LHCN-M2 (cell line): ENCODE data around the gene PSMD7. TPM values are rescaled to one million over a fixed set of nuclear protein-coding genes. Genes with fewer than 3 reads are reported as not detected.
A peak's percentile ranks its signal among the peaks of the same experiment; 100 is the strongest.

ENCODE experiments used
- DNase-seq: peaks from one replicate; pipeline ENCODE4 v3.0.0-alpha.2; 2012; ENCODE audit warnings: low read depth
- polyA plus RNA-seq: library from polyadenylated mRNA; unstranded; fragments of >200 nt; gene quantifications from one replicate; pipeline ENCODE4 v1.2.1, GENCODE V29; 2012; ENCODE audit warnings: missing spikeins
- total RNA-seq: library from RNA; depleted of rRNA; stranded (reverse); fragments of >200 nt; gene quantifications from 2 replicates; pipeline ENCODE4 v1.2.3, GENCODE V29; 2014; rRNA removed

Gene PSMD7
- total RNA-seq = 94.3 and 99.2 TPM in 2 replicates
- 104 TPM for polyA plus RNA-seq

DNA sequence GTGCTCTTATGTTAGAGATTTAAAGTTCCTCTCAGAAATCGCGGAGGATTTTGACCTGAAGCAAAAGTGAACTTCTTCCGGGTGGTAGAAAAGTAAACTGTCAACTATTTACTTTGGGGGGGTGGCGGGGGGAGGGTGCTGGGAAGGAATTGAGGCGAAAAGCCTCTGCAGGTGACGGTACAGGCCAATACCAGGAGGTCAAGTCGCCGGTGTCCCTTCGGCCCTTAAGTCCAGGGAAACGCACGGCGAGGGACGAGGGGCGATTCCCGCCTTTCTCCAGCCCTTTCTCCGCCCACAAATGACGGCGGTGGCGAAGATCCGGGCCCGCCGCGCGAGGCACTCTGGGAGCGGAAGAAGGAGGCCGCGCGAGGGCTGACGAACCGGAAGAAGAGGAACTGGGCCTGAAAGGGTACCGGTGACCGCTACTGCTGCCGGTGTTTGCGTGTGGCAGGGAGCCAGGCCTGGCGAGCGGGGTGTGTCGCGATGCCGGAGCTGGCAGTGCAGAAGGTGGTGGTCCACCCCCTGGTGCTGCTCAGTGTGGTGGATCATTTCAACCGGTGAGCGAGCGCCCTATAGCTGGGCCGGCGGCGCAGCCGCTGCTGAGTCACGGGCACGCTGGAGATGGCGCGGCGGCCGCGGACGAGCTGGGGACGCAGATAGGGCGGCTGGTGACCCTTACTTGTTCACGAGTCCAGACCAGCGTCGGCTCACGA lies at the start of gene PSMD7:
Gene PSMD7, plus strand, starts transcription at position 383 of the 713 bp plus-strand sequence. Its CDS starts 101 bp downstream, at position 484.
- DNase-seq = peak; percentile 87

DNA sequence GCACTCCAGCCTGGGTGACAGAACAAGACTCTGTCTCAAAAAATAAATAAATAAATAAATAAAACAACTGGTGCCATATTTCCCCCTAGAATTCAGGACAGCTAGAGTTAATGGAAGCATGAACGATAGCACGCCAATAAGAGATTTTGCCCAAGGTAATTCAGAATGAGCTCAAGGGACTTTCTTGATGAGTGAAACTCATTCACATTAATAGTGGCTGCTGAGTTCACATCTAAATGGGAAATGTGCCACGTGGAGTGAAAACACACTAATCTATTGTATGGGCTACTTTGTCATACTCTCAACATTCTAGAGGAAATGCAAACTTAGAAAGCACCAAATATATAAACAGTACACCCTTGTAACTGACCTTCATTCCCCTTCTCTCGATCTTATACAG lies 47.4 kb upstream of the PSMD7 start:
- no peak for DNase-seq

DNA sequence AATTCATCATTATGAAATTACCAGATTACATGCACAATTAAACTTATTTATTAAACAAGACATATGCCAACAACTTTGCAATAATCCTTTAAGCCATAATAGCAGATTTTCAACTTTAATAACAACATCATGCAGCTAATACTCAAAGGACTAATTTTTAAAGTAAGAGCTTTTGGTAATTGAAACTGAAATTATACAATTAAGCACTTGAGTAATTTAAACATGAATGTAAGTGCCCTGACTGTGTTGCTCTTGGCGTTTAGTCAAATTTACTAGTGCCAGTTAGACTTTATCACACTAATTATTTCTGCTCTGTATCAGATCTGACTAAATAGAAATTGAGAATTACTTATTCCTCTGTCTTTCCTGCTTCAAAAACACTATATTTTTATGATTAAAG lies 46.8 kb upstream of the PSMD7 start:
- DNase-seq = no peak

DNA sequence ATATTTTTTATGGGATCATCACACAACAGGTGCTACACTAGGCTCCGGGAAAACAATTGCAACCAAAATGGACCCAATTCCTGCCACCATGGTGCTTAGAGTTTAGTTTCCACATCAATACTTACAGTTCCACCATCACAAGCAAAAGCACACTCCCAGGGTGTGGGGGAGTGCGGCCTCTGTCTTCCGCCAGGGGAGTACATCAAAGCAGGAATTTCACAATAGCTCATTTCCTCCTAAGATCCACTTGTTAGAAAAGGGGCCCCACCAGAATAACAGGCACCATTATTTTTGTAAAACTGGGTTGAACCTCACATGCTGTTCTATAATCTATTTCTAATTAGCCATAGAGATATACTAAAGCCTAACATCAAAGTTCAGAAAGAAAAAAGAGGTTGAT lies 44.3 kb upstream of the PSMD7 start:
- no peak for DNase-seq

DNA sequence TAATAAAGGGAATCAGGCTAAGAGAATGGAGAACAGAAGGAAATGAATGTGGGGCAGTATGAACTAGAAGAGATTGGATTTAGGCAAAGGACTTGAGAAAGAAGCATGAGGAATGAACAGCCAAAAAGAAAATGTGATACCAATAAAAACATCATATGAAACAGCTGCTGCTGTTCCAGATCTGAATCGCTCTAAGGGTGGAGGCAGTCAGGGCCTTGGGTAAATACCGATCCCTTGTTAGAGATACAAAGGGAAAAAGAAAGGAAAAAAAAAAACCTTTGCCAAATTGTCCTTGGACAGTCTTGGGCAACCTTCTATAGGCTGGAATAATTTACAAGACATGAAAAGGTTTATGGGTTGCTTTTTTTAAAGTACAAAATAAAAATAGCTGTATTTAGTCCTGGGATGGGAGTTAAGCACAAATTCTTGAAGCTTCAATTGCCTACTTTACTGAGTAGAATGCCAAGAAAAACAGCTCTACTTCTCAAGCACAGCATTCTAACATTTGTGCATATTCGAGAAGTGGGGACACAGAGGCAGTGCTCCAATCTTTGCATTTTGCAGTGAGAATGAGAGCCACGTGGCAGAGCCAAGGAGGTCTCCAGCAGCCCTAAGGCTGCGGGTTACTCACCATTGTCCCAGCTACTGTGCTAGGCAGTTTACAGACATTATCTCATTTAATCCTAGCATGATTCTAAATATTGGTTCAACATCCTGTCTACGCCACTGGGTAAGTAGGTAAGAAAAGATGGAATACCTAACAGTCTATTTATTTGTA lies 43.3 kb upstream of the PSMD7 start:
- no peak for DNase-seq

DNA sequence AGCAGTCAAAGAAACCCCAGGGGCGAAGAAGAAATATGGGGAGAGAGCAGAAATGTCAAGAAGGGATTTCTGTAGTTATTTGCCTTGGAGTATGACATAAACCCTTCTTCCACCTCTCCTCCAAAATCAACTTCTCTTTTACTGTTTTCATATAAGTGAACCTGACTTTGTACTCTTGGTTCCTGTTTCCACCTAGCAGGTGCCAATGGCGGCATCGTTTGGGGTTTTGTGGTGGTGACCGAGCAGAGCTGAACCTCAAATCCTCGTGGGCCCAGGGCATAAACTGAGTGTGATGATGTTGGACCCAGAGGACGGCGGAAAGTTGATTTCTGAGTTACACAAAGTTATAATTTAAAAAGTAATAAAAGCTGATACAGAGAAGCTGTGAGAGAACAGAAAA lies 39.6 kb upstream of the PSMD7 start:
- DNase-seq = no peak

DNA sequence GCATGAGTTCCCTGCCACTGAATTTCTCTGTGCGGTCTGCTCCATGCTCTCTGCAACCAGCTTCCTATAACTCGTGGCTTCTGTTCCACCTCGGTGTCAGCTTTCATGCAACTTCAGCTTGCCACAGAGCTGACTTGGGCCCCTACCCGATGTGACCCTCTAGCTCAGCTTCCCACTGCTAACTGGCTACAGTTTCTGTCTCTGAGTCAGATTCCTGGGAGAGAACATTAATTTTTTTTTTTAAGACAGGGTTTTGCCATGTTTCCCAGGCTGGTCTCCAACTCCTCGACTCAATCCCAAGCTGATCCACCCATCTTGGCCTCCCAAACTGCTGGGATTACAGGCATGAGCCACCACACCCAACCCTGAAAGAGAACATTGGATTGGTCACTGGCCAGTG lies 35.5 kb upstream of the PSMD7 start:
- no peak for DNase-seq

- DNase-seq = no peak
These were observed 31.8 kb upstream of the PSMD7 start for GRCh38 chr16:74264811-74265210.

DNA sequence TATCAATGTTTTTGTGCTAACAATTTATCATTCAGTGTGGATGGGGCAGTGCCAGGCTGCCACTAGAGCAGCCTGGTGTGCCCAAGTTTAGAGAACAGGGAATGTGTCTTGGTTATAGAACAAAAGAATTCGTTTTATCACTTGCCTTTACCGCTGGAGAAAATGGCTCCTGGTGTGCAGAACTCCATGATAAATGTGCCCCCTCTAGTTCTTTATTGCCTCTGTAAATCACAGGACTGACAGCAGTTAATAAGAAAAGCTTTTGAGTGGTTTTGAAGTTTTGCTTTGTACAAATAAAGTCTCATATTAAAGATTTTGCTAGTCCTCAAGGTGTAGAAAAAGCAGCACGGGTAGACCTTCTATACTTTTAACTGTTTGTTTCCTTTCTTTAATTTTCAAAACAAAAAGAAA lies 28.2 kb upstream of the PSMD7 start:
- no peak for DNase-seq

DNA sequence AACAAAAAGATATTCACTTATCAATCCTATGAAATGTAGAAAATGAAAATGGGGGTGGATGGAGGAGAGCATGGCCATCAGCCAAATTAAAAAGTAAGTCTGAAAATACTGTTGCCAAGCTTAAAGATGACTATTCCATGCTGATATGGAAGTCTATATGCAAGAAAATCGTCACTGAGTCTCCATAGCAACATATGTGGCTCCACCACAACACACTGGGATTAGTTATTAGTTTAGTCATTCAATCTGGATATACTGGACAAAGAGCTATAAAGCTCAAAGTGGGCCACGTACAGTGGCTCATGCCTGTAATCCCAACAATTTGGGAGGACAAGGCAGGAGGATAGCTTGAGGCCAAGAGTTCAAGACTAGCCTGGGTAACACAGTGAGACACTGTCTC lies 24.7 kb upstream of the PSMD7 start:
- peak; percentile 9 for DNase-seq

DNA sequence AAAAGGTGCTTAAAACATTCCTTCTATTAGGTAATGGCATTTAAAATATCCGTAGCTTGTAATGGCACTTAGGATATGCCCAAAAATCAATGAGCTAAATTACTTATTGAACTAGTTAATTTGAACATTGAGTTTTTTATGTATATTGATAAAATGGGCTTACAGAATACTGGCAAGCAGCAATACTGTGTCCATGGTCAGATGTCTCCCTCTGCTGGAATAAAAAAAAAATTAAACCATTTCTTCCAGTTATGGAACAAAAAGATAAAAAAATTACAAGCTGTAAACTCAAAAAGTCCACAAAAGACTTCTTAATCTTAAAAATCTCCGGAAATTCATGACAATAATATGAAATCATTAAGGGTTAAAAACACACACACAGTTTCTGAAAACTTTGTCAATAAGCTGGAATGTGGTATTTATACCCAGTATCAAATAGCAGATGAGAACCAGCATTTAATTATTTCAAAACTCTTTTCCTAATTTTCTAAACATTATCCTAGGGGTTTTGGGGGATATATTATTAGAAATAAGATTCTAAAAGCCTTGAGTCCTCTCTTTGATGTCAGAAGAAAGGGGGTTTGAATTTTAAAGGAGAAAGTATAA lies 21.5 kb upstream of the PSMD7 start:
- DNase-seq = peak; percentile 13

DNA sequence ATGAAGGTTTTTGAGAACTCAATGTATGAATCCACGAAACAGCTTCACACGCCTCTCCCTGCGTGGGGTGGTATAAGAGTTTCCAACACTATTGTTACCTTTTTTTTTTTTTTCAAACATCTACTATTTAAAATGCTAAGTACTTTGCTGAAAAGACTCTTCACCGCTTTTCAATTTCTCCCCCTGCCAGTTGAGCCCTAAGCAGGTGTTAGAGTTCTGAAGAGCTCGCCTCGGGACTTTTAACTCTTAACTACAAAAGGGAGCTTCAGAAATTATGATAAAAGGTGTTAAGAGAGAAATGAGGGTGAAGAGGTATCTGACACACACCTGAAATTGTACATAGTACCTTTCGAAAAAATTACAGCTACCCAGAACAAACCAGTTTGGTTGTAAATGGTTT lies 20.9 kb upstream of the PSMD7 start:
- no peak for DNase-seq

- no peak for DNase-seq
These were observed 18.6 kb upstream of the PSMD7 start for GRCh38 chr16:74277974-74278373.

- no peak for DNase-seq
These were observed 17.3 kb upstream of the PSMD7 start for GRCh38 chr16:74279266-74279665.

DNA sequence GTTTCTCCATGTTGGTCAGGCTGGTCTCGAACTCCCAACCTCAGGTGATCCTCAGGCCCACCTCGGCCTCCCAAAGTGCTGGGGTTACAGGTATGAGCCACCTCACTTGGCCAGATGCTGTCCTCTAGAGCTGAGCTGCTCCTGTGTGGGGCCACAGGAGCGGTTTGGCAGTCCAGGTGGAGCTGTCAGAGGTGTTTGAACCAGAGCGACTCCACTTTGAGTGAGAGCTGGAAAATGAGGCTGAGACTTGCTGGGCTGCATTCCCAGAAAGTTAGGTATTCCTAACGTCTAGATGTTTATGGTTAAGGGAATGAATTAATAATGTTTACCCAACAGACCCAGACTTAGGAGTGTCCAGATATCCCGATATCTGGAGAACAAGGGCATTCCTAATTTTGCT lies 16.8 kb upstream of the PSMD7 start:
- no peak for DNase-seq

DNA sequence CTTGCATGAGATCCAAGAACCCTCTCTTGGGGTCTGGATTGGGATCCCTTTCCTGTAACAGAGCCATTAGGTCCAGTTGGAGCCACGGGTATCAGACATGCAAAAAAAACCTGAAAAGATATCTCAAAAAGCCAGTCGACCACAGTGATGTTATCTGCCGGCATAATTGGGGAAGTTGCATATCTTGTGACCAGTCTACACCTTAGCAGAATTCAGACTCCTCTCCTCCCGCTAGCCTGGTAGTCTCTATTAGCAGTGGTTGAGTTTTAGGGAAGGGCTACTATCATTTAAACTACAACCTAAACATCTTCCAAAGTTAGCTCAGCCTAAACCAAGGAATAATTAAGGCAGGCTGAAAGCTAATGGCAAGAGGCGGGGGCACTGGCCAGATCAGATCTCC lies 16.2 kb upstream of the PSMD7 start:
- DNase-seq = no peak

DNA sequence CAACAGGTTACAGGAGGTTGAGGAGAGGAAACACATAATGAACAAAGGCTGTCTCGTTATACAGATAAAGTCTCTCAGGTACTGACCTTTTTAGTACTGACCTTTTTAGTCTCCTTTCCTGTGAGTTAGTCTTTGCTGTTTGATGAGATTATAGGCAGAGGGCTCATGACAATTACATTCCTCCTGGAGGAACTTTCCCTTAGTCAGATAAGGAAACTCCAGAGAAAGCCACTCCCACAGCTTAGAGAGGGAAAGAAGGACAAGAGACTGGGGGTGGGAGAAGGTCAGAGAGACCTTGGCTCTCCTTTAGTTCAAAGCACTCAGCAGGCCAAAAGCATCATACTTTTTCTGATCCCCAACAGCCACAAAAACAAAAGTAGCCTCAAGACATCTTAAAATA lies 15.3 kb upstream of the PSMD7 start:
- DNase-seq = no peak

DNA sequence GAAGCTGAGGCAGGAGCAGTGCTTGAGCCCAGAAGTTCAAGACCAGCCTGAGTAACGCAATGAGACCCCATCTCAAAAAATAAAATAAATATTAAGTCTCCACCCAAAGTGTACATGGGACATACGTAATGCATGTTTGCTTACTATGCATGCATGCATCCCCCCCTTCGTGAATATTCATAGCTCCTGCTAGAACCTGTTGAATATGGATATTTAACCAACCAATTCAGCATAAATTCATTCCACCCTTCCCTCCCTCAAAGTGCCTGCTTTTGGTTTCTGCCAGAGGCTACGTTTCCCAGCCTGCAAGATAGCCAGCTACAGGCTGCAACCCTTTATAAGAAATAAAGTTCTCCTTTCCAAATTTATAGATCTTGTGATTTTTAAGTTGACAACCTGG lies 12.9 kb upstream of the PSMD7 start:
- no peak for DNase-seq

DNA sequence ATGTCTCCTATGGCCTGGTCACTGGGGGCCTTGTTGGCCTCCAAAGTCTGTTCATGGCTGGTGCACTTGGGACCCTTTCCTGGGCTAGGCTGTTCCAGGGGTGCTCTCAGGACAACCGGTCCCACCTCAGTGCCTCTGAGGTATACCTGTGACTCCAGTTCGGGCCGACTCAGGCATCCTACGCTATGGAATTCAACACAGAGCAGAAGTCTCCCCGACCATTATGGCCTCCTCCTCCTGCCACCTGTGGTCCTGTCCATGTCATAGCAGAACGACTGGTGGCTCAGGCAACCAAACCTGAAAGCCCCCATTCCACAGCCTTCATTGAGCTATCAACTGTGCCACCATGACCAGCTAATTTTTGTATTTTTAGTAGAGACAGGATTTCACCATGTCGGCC lies 8.5 kb upstream of the PSMD7 start:
- no peak for DNase-seq

DNA sequence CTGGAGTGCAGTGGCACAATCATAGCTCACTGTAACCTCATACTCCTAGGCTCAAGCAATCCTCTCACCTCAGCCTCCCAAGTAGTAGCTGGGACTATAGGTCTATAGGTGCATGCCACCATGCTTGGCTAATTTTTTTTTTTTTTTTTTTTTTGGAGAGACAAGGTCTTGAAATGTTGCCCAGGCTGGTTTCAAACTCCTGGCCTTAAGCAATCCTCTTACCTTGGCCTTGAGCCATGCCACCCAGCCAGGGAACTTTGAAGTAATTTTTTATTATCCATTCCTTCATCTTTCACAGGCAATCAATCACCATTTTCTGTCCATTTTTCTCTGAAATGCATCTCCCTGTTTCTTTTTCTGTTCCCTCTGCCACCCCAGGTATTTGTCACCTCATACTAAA lies 6.3 kb upstream of the PSMD7 start:
- DNase-seq = no peak

DNA sequence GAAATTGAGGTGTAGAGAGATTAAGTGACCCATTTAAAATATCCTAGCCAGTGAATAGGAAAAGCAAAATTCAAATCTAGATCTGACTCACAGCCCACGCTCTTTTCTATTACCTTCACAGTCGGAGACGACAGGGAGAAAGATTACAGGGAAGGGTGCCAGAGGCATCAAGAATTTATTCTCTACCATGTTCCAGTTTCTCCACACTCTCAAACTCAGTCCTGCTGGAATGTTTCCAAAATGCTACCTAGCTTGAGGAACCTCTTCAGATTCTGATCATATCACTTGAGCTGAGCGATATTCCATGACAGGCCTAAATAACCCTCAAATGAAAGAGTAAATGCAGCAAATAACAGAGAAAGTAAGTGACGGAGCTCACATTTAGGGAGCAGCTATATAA lies 5.4 kb upstream of the PSMD7 start:
- no peak for DNase-seq

- peak; percentile 27 for DNase-seq
These were observed 4.9 kb upstream of the PSMD7 start for GRCh38 chr16:74291577-74292208.
